ENCODE measurements around the gene MYNN. TPM values are rescaled to one million over a fixed set of nuclear protein-coding genes. Genes with fewer than 3 reads are reported as not detected.

Gene MYNN
- total and polyA plus RNA-seq, 2 of the 13 experiments (the other 11 are each of a cell fraction or from before 2014, with no cell fraction given), result 10.4 to 17.6 TPM

- TF ChIP-seq TCF7L2 (IDR thresholded peaks at IDR 0.05; ENCODE audit: low read depth, low read length) (no peak), ZNF138 (CRISPR knock-in tag; IDR thresholded peaks at IDR 0.05; ENCODE audit: low read depth) (no peak), ZSCAN31 (CRISPR knock-in tag; IDR thresholded peaks at IDR 0.05; ENCODE audit: low read depth) (no peak), ZNF558 (CRISPR knock-in tag; IDR thresholded peaks at IDR 0.05; ENCODE audit: borderline replicate concordance) (no peak), PRPF4 (IDR thresholded peaks at IDR 0.05; ENCODE audit: low read depth, low read length, poor library complexity, severe bottlenecking) (no peak), ZNF430 (CRISPR knock-in tag; IDR thresholded peaks at IDR 0.05) (no peak), ZNF292 (CRISPR knock-in tag; IDR thresholded peaks at IDR 0.05; ENCODE audit: borderline replicate concordance, low read depth) (no peak), YEATS4 (CRISPR knock-in tag; IDR thresholded peaks at IDR 0.05; ENCODE audit: borderline replicate concordance) (no peak), HNF4A (CRISPR knock-in tag; IDR thresholded peaks at IDR 0.05) (peak; percentile 48), ZBTB33 (CRISPR knock-in tag; IDR thresholded peaks at IDR 0.05) (no peak), PCBP1 (IDR thresholded peaks at IDR 0.05; ENCODE audit: borderline replicate concordance, low read depth, low read length) (no peak), ZUFSP (CRISPR knock-in tag; IDR thresholded peaks at IDR 0.05; ENCODE audit: borderline replicate concordance) (no peak), ZNF232 (CRISPR knock-in tag; IDR thresholded peaks at IDR 0.05; ENCODE audit: borderline replicate concordance) (0 out of 2 replicates have a peak, but pooled peaks have one; percentile 36), GFI1 (CRISPR knock-in tag; IDR thresholded peaks at IDR 0.05; ENCODE audit: borderline replicate concordance) (no peak), IRF2 (CRISPR knock-in tag; IDR thresholded peaks at IDR 0.05) (no peak), ZFP36L2 (CRISPR knock-in tag; IDR thresholded peaks at IDR 0.05) (no peak), ATF7 (IDR thresholded peaks at IDR 0.05) (no peak), ATF7 (CRISPR knock-in tag; IDR thresholded peaks at IDR 0.05) (no peak), ZBTB21 (CRISPR knock-in tag; IDR thresholded peaks at IDR 0.05) (no peak), FOXA1 (IDR thresholded peaks at IDR 0.05) (no peak), FOXA1 (CRISPR knock-in tag; IDR thresholded peaks at IDR 0.05) (no peak), SKI (IDR thresholded peaks at IDR 0.05; ENCODE audit: partially characterized antibody) (no peak), FOSL1 (CRISPR knock-in tag; IDR thresholded peaks at IDR 0.05; ENCODE audit: borderline replicate concordance) (no peak), RFXANK (CRISPR knock-in tag; IDR thresholded peaks at IDR 0.05) (no peak), MYC (CRISPR knock-in tag; IDR thresholded peaks at IDR 0.05; ENCODE audit: borderline replicate concordance) (peak; percentile 38; the same call in 1 of the 2 replicates)
- TF ChIP-seq, protein P1, sequence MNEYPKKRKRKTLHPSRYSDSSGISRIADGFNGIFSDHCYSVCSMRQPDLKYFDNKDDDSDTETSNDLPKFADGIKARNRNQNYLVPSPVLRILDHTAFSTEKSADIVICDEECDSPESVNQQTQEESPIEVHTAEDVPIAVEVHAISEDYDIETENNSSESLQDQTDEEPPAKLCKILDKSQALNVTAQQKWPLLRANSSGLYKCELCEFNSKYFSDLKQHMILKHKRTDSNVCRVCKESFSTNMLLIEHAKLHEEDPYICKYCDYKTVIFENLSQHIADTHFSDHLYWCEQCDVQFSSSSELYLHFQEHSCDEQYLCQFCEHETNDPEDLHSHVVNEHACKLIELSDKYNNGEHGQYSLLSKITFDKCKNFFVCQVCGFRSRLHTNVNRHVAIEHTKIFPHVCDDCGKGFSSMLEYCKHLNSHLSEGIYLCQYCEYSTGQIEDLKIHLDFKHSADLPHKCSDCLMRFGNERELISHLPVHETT (CRISPR knock-in tag; conservative IDR thresholded peaks at IDR 0.05), result no peak
Measured at GRCh38 chr3:169769287-169770181, 3.7 kb upstream of the MYNN start, which contains the start of gene ACTRT3 (continued).
